Measurements from ENCODE around the gene ARHGAP45.

ARHGAP45 gene

DNA sequence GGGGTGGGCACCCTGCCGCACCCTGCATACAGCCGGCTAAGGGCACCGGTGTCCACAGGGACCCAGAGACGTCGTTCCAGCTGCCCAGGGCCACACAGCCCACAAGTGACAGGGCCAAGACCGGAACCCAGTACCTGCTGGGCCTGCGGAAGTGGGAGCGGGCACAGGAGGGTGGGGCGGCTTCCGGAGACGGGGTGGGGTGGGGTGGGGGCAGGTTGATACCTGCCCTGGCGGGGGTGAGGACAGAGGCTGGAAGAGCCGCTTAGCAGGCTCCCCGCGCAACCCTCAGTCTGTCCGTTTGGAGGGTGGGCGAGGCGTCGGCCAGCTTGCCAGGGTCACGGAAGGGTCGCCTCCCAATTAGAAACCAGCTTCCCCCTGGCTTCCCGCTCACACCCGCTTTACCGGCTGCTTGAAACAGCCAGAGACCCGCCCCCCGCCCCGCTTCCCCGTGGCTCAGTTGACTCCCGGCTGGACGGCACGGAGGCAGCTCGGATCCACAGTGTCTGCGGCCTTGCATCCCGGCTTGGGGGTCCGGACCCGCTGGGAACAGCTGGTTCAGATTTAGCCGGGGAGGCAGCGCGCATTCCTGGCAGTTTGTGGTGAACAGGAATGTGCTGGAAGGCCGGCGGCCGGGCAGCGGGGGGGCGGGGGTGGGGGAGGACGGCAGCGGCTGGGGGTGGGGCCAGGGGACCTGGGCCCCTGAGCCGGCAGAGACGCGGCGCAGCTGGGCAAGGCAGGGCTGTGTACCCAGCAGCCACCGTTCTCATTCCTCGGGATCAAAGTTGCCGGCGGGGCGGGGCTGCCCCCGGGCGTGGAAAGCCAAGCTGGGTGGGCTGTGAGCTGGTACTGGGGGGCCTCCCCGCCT, 38.7 kb upstream of the ARHGAP45 start:
- TF ChIP-seq, protein P1, sequence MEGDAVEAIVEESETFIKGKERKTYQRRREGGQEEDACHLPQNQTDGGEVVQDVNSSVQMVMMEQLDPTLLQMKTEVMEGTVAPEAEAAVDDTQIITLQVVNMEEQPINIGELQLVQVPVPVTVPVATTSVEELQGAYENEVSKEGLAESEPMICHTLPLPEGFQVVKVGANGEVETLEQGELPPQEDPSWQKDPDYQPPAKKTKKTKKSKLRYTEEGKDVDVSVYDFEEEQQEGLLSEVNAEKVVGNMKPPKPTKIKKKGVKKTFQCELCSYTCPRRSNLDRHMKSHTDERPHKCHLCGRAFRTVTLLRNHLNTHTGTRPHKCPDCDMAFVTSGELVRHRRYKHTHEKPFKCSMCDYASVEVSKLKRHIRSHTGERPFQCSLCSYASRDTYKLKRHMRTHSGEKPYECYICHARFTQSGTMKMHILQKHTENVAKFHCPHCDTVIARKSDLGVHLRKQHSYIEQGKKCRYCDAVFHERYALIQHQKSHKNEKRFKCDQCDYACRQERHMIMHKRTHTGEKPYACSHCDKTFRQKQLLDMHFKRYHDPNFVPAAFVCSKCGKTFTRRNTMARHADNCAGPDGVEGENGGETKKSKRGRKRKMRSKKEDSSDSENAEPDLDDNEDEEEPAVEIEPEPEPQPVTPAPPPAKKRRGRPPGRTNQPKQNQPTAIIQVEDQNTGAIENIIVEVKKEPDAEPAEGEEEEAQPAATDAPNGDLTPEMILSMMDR (conservative IDR thresholded peaks at IDR 0.05; ENCODE audit: control insufficient read depth, insufficient read depth, low read depth, low read length): no peak
- peak overlapping the region; percentile 94 for H3K4me3 ChIP-seq (ENCODE audit: control insufficient read depth, low read depth, low read length)
- peak; percentile 95 for DNase-seq (ENCODE audit: low read depth)

DNA sequence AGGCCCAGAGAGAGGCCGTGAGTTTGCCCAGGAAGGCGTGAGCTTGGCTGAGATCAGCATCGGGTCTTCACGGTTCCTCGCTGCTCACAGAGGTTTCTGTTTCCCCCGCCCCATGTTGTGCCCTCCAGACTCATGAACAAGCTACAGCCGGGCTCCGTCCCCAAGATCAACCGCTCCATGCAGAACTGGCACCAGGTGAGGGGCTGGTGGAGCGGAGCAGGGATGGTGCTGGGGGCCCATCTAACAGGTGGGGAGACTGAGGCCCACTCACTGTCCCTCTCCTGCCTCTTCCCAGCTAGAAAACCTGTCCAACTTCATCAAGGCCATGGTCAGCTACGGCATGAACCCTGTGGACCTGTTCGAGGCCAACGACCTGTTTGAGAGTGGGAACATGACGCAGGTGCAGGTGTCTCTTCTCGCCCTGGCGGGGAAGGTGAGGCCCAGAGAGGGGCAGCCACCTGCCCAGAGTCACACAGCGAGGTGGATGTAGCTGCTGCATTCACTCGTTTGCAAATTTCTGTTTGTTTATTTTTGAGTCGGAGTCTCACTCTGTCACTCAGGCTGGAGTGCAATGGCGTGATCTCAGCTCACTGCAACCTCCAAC, 34.6 kb upstream of the ARHGAP45 start:
- H3K4me3 ChIP-seq (ENCODE audit: control insufficient read depth, low read depth, low read length): no peak overlapping the region
- no peak for DNase-seq (ENCODE audit: low read depth)
- TF ChIP-seq, protein P1 (conservative IDR thresholded peaks at IDR 0.05; ENCODE audit: control insufficient read depth, insufficient read depth, low read depth, low read length): no peak

DNA sequence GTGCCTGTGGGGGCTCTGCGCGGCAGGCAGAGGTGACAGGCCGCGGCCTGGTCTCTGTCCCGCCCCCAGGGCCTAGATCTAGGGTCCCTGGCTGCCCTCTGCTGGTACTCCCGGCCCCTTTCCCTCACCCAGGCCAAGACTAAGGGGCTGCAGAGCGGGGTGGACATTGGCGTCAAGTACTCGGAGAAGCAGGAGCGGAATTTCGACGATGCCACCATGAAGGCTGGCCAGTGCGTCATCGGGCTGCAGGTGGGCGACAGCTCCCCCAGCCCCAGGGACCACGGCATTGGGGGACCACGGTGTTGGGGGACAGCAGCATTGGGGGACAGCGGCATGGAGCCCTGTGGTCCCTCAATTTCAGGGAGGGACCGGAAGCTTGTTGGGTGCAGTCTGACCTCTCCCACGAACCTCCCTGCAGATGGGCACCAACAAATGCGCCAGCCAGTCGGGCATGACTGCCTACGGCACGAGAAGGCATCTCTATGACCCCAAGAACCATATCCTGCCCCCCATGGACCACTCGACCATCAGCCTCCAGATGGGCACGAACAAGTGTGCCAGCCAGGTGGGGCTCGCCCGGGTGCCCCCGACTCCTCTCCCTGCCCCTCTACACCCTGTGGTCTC, 30.9 kb upstream of the ARHGAP45 start:
- TF ChIP-seq, protein P1 (conservative IDR thresholded peaks at IDR 0.05; ENCODE audit: control insufficient read depth, insufficient read depth, low read depth, low read length): no peak

DNA sequence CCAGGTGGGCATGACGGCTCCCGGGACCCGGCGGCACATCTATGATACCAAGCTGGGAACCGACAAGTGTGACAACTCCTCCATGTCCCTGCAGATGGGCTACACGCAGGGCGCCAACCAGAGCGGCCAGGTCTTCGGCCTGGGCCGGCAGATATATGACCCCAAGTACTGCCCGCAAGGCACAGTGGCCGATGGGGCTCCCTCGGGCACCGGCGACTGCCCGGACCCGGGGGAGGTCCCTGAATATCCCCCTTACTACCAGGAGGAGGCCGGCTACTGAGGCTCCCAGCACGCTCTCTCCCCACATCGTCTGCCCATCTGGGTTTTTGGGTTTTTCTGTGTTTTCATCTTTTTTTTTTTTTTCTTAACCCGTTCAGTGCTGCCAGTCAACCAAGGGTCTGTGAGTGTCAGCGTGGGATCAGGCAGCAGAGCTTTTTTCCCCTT, 29.3 kb upstream of the ARHGAP45 start:
- H3K4me3 ChIP-seq (ENCODE audit: control insufficient read depth, low read depth, low read length): no peak overlapping the region
- no peak for DNase-seq (ENCODE audit: low read depth)
- TF ChIP-seq, protein P1 (conservative IDR thresholded peaks at IDR 0.05; ENCODE audit: control insufficient read depth, insufficient read depth, low read depth, low read length): no peak

More for the DNA sequence above, 30.9 kb upstream of the ARHGAP45 start:
- DNase-seq (ENCODE audit: low read depth): no peak
- no peak overlapping the region for H3K4me3 ChIP-seq (ENCODE audit: control insufficient read depth, low read depth, low read length)

DNA sequence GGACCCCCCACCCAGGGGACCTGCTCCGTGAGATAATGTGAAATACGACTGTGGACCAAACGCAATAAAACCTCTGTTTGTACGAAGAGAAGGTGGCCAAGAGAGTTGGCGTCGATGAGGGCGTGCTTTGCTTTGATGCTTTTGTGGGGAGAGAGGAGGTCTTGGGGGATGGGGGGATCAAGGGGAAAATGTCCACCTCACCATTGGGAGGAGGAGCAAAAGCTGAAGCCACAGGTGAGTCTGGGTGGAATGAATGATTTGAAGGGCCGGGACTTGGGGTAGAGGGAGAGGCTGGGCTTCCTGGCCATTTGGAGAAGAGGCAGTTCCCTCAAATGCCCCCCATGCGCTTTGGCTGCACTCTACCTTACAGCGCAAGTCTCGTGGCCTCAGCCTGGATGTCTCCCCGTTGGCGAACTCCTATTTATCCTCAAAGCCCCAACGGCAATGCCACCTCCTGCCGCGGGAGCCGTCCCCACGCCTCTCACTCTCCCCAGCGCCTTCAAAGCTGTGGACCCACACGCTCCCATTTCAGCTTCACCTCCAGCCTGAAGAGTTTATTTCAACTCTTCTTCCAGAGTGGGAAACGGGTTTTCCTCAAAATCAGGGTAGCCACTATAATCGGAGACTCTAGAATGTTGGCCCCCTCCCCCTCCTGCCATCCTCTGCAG, 27.9 kb upstream of the ARHGAP45 start:
- no peak for DNase-seq (ENCODE audit: low read depth)
- peak overlapping the region; percentile 17 for H3K4me3 ChIP-seq (ENCODE audit: control insufficient read depth, low read depth, low read length)
- TF ChIP-seq, protein P1 (conservative IDR thresholded peaks at IDR 0.05; ENCODE audit: control insufficient read depth, insufficient read depth, low read depth, low read length): no peak

Measured in fibroblast of mammary gland (primary cell).